Breast epithelium (tissue), 4 donors: Measurements from ENCODE around the gene TLE7. TPM values are rescaled to one million over a fixed set of nuclear protein-coding genes. Genes with fewer than 3 reads are reported as not detected.

Experiments used
- DNase-seq, 2 donors: peaks; one replicate each; pipeline ENCODE4 v3.0.0-alpha.2; 2019; ENCODE audit warnings: low spot score in 2 of 2
- H3K27ac ChIP-seq, 2 donors: fragments of 200-600 bp; sonication (generic) in 1 of 2; one replicate each; pipeline ENCODE4 v1.5.1; 2016 to 2019; ENCODE audit warnings: mild to moderate bottlenecking in 1 of 2
- H3K27me3 ChIP-seq, 2 donors: fragments of 200-600 bp; sonication (generic) in 1 of 2; one replicate each; pipeline versions ENCODE4 v1.5.1 to v1.6.0; 2017 to 2019; ENCODE audit warnings: control low read depth in 1 of 2, mild to moderate bottlenecking in 1 of 2
- H3K36me3 ChIP-seq: fragments of 200-600 bp; one replicate; pipeline ENCODE4 v1.5.1; 2019
- H3K4me1 ChIP-seq, 2 donors: fragments of 200-600 bp; sonication (generic); one replicate each; pipeline ENCODE4 v1.5.1; 2016 to 2019; ENCODE audit warnings: control low read depth in 1 of 2
- H3K4me3 ChIP-seq, 3 donors: fragments of 200-600 bp; sonication (generic); 1 replicate in 2 of 3; 2 replicates in 1 of 3; pipeline ENCODE4 v1.5.1; 2016 to 2019; ENCODE audit warnings: mild to moderate bottlenecking in 3 of 3, moderate library complexity in 2 of 3
- H3K9me3 ChIP-seq, 2 donors: fragments of 200-600 bp; sonication (generic) in 1 of 2; one replicate each; pipeline ENCODE4 v1.5.1; 2016 to 2019; ENCODE audit warnings: control low read depth in 1 of 2
- CTCF ChIP-seq, 3 donors: fragments of 450-650 bp; IDR thresholded peaks; one replicate each; pipeline ENCODE4 v1.5.1; 2016 to 2017; ENCODE audit warnings: antibody characterized with exemption in 3 of 3, mild to moderate bottlenecking in 3 of 3, moderate library complexity in 3 of 3
- POLR2A ChIP-seq: fragments of 450-650 bp; IDR thresholded peaks from one replicate; pipeline ENCODE4 v1.6.1; 2016; ENCODE audit warnings: antibody characterized with exemption, mild to moderate bottlenecking, moderate library complexity
- POLR2AphosphoS5 ChIP-seq, 3 donors: sonication (generic); formaldehyde crosslinking; IDR thresholded peaks; one replicate each; pipeline ENCODE4 v1.6.1; 2017; ENCODE audit warnings: antibody characterized with exemption in 3 of 3
- intact Hi-C: fragments of 100-400 bp; cut with DNase I; formaldehyde crosslinking; loops from one replicate; pipeline ENCODE4 v1.15.1; 2023; ENCODE audit warnings: low total_unique reads
- total RNA-seq, 3 donors: library from RNA; depleted of rRNA; stranded (reverse); fragments of >200 nt; gene quantifications; one replicate each; pipeline ENCODE4 v1.1.0, GENCODE V29; 2016

Gene TLE7
- total RNA-seq, 3 donors from 2014 or later = not detected

GRCh38 chr16:71473891-71474290 lies 32.0 kb upstream of the TLE7 start:
- Histone ChIP-seq H3K27me3 (no peaks in the 10 kb centered on the region), H3K9me3 (no peaks in the 10 kb centered on the region), H3K4me3 (no peak overlapping the region), H3K4me1 (no peaks in the 10 kb centered on the region), H3K27ac (no peak overlapping the region), H3K36me3 (no peaks in the 10 kb centered on the region)
- no peak for DNase-seq
- intact Hi-C loops = loop anchor here (5.0 kb wide), 1 partner anchor 1593 kb away; no protein-coding TSS in a partner anchor
- TF ChIP-seq POLR2A (no peak), POLR2AphosphoS5 (IDR thresholded peaks at IDR 0.05) (no peak)

GRCh38 chr16:71472931-71473330 lies 31.1 kb upstream of the TLE7 start:
- no peak overlapping the region for H3K4me3 ChIP-seq
- H3K9me3 ChIP-seq = no peaks in the 10 kb centered on the region
- no peak overlapping the region for H3K27ac ChIP-seq
- H3K36me3 ChIP-seq = no peaks in the 10 kb centered on the region
- TF ChIP-seq POLR2AphosphoS5 (IDR thresholded peaks at IDR 0.05) (no peak), POLR2A (no peak), CTCF (IDR thresholded peaks at IDR 0.05) (no peak)
- no peaks in the 10 kb centered on the region for H3K27me3 ChIP-seq
- intact Hi-C loops = loop anchor here (5.0 kb wide), 1 partner anchor 1594 kb away; no protein-coding TSS in a partner anchor
- DNase-seq = no peak
- no peaks in the 10 kb centered on the region for H3K4me1 ChIP-seq

GRCh38 chr16:71472051-71472450 lies 30.2 kb upstream of the TLE7 start:
- no peaks in the 10 kb centered on the region for H3K4me1 ChIP-seq
- H3K4me3 ChIP-seq = no peak overlapping the region
- no peaks in the 10 kb centered on the region for H3K9me3 ChIP-seq
- no peak for TF ChIP-seq POLR2A
- TF ChIP-seq POLR2AphosphoS5 (IDR thresholded peaks at IDR 0.05) = no peak
- no peak for TF ChIP-seq CTCF (IDR thresholded peaks at IDR 0.05)
- H3K36me3 ChIP-seq = no peaks in the 10 kb centered on the region
- no peak for DNase-seq
- H3K27me3 ChIP-seq = no peaks in the 10 kb centered on the region
- H3K27ac ChIP-seq = no peak overlapping the region
- intact Hi-C loops = loop anchor here (5.0 kb wide), 1 partner anchor 1595 kb away; no protein-coding TSS in a partner anchor

- intact Hi-C loops = no loop called here
- H3K4me3 ChIP-seq = no peak overlapping the region
- TF ChIP-seq POLR2A = no peak
- no peak overlapping the region for H3K27ac ChIP-seq
- H3K27me3 ChIP-seq = no peaks in the 10 kb centered on the region
- H3K4me1 ChIP-seq = no peaks in the 10 kb centered on the region
- DNase-seq = no peak
- no peaks in the 10 kb centered on the region for H3K9me3 ChIP-seq
- no peaks in the 10 kb centered on the region for H3K36me3 ChIP-seq
Measured at GRCh38 chr16:71467810-71468209, 26.0 kb upstream of the TLE7 start.

- H3K36me3 ChIP-seq = no peaks in the 10 kb centered on the region
- H3K27me3 ChIP-seq = no peaks in the 10 kb centered on the region
- no peak overlapping the region for H3K4me3 ChIP-seq
- H3K27ac ChIP-seq = no peak overlapping the region
- intact Hi-C loops = no loop called here
- no peaks in the 10 kb centered on the region for H3K9me3 ChIP-seq
- TF ChIP-seq CTCF (IDR thresholded peaks at IDR 0.05) = no peak
- no peak for TF ChIP-seq POLR2AphosphoS5 (IDR thresholded peaks at IDR 0.05)
- no peak for DNase-seq
- no peaks in the 10 kb centered on the region for H3K4me1 ChIP-seq
Measured at GRCh38 chr16:71464231-71464630, 22.4 kb upstream of the TLE7 start.

- intact Hi-C loops = no loop called here
- H3K27me3 ChIP-seq = no peaks in the 10 kb centered on the region
- peak within 1 kb of the TSS; percentile 70 to 95 (median 93) for H3K4me3 ChIP-seq
- TF ChIP-seq CTCF (IDR thresholded peaks at IDR 0.05) (no peak), POLR2AphosphoS5 (IDR thresholded peaks at IDR 0.05) (peak; percentile 77 to 92 (median 81)), POLR2A (peak; percentile 71)
- DNase-seq = peak; percentile 61 to 75
- H3K36me3 ChIP-seq = no peaks in the 10 kb centered on the region
- no peaks in the 10 kb centered on the region for H3K4me1 ChIP-seq
- no peaks in the 10 kb centered on the region for H3K9me3 ChIP-seq
- peak within 1 kb of the TSS; percentile 74 to 87 for H3K27ac ChIP-seq
Measured at GRCh38 chr16:71461686-71462648, 20.1 kb upstream of the TLE7 start, which contains the start of gene ZNF23. TSS of gene ZNF23 (minus strand) at chr16:71462247. CDS start at chr16:71456796, 5,451 bp downstream.
